Measurements from ENCODE around the gene YIPF5.
A peak's percentile ranks its signal among the peaks of the same experiment; 100 is the strongest.

Gene YIPF5

GRCh38 chr5:144191531-144191930 lies 21.1 kb upstream of the YIPF5 start:
- POLR2A ChIA-PET: interaction anchor here (2.3 kb wide), 1 partner anchor 21 kb away, joined by 8 read pairs; the partner anchor contains the start of genes KCTD16 and YIPF5
- TF ChIP-seq ELF4 (IDR thresholded peaks at IDR 0.05) (no peak), FOXM1 (IDR thresholded peaks at IDR 0.05; ENCODE audit: borderline replicate concordance) (no peak), TARDBP (IDR thresholded peaks at IDR 0.05) (no peak), ARNT (IDR thresholded peaks at IDR 0.05) (no peak), BHLHE40 (IDR thresholded peaks at IDR 0.05; ENCODE audit: borderline replicate concordance) (no peak), SP1 (IDR thresholded peaks at IDR 0.05) (no peak), FOXA1 (IDR thresholded peaks at IDR 0.05) (no peak)
- TF ChIP-seq, protein P1, sequence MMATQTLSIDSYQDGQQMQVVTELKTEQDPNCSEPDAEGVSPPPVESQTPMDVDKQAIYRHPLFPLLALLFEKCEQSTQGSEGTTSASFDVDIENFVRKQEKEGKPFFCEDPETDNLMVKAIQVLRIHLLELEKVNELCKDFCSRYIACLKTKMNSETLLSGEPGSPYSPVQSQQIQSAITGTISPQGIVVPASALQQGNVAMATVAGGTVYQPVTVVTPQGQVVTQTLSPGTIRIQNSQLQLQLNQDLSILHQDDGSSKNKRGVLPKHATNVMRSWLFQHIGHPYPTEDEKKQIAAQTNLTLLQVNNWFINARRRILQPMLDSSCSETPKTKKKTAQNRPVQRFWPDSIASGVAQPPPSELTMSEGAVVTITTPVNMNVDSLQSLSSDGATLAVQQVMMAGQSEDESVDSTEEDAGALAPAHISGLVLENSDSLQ (IDR thresholded peaks at IDR 0.05): no peak
- DNase-seq (ENCODE audit: extremely low spot score): no peak
- CTCF ChIA-PET: interaction anchor here (0.6 to 1.2 kb wide), 7 partner anchors 14 to 1914 kb away, joined by 3 to 5 read pairs (median 3); partner anchors contain the start of gene PLAC8L1

GRCh38 chr5:144189800-144190429 lies 19.5 kb upstream of the YIPF5 start:
- TF ChIP-seq L3MBTL2 (conservative IDR thresholded peaks at IDR 0.05) (no peak), FOXK2 (IDR thresholded peaks at IDR 0.05) (no peak), BHLHE40 (IDR thresholded peaks at IDR 0.05; ENCODE audit: borderline replicate concordance) (no peak)
- TF ChIP-seq, protein P1 (IDR thresholded peaks at IDR 0.05): no peak
- DNase-seq (ENCODE audit: extremely low spot score): peak; percentile 15
- ChIA-PET POLR2A (interaction anchor here (2.3 kb wide), 1 partner anchor 19 kb away, joined by 8 read pairs; the partner anchor contains the start of genes KCTD16 and YIPF5), CTCF (interaction anchor here (1.2 kb wide), 1 partner anchor 14 kb away, joined by 6 read pairs; no protein-coding TSS in a partner anchor)

DNA sequence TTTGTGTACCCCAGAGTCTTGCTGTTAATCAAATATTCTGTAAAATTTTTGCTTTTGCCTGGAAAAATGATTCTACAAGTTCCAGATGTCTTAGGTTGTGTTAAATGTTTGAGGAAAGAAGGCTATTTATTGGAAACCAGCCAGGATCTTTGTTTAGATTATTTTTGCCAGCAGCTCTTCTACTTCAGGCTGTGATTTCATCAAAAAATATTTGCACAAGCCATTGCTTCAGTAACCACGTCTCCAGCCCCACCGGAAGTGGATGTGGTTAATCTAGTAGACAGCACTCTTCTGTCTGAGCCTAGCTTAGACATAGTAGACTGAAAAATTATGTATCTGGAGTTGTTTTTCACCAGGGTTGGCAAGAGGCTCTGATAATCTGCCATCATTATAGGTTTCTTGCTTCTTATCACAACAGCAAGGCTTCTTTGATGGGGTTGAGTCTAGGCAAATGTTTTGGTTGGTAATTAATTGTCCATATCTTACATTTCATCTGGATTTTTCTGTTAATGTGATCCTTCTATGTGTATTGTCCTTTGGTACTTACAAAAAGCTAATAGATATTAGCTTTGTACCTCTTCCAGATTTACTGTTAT lies 17.3 kb upstream of the YIPF5 start:
- TF ChIP-seq L3MBTL2 (conservative IDR thresholded peaks at IDR 0.05): no peak
- no peak for TF ChIP-seq FOXM1 (IDR thresholded peaks at IDR 0.05; ENCODE audit: borderline replicate concordance)
- TF ChIP-seq FOXK2 (IDR thresholded peaks at IDR 0.05): no peak
- TF ChIP-seq ARNT (IDR thresholded peaks at IDR 0.05): no peak
- TF ChIP-seq, protein P1 (IDR thresholded peaks at IDR 0.05): no peak
- no peak for TF ChIP-seq TARDBP (IDR thresholded peaks at IDR 0.05)
- no peak for TF ChIP-seq HDGF (IDR thresholded peaks at IDR 0.05; ENCODE audit: borderline replicate concordance)
- TF ChIP-seq LEF1 (IDR thresholded peaks at IDR 0.05; ENCODE audit: borderline replicate concordance): no peak
- TF ChIP-seq FOXA1 (IDR thresholded peaks at IDR 0.05): no peak
- TF ChIP-seq ZNF384 (IDR thresholded peaks at IDR 0.05): no peak
- TF ChIP-seq CTBP1 (IDR thresholded peaks at IDR 0.05; ENCODE audit: borderline replicate concordance): no peak
- ChIA-PET CTCF (interaction anchor here (0.6 kb wide), 1 partner anchor 45 kb away, joined by 3 read pairs; no protein-coding TSS in a partner anchor), POLR2A (no interaction called here)
- DNase-seq (ENCODE audit: extremely low spot score): no peak

DNA sequence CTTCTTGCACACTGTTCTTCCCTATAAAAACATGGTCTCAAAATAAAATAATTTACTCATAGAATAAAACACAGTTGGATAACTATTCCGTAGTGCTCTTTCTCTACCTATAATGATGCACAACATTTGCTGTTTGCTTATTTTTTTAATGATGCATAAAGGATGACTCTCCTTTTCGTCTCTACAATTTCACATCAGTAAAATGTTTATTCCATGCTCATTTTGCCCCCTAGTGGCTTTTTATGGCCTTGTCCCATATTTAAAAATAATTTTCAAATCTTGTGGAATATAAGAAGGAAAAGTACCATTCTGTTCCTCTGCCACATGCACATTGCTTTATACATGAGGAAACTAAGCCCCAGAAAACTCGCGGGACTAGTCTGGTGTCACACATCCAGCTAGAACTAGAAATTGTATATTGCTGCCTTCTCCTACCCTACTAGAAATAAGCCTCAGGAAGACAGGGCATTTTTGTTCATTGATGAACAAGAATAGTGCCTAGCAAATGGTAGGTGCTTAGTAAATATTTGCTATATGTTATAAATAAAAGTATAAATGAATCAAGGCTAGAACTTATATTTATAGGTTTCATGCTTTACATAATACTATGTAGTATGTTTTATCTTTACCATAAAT lies 12.9 kb upstream of the YIPF5 start:
- DNase-seq (ENCODE audit: extremely low spot score): peak; percentile 10
- TF ChIP-seq TARDBP (IDR thresholded peaks at IDR 0.05) (no peak), L3MBTL2 (conservative IDR thresholded peaks at IDR 0.05) (no peak), ARNT (IDR thresholded peaks at IDR 0.05) (no peak), LEF1 (IDR thresholded peaks at IDR 0.05; ENCODE audit: borderline replicate concordance) (no peak), NFRKB (IDR thresholded peaks at IDR 0.05) (no peak), ZNF384 (IDR thresholded peaks at IDR 0.05) (no peak), HDGF (IDR thresholded peaks at IDR 0.05; ENCODE audit: borderline replicate concordance) (no peak), SUZ12 (IDR thresholded peaks at IDR 0.05) (no peak), ELF4 (IDR thresholded peaks at IDR 0.05) (no peak), BHLHE40 (IDR thresholded peaks at IDR 0.05; ENCODE audit: borderline replicate concordance) (no peak), FOXM1 (IDR thresholded peaks at IDR 0.05; ENCODE audit: borderline replicate concordance) (no peak), SP1 (IDR thresholded peaks at IDR 0.05) (no peak), FOXK2 (IDR thresholded peaks at IDR 0.05) (no peak), CTBP1 (IDR thresholded peaks at IDR 0.05; ENCODE audit: borderline replicate concordance) (no peak), FOXA1 (IDR thresholded peaks at IDR 0.05) (no peak)
- TF ChIP-seq, protein P1 (IDR thresholded peaks at IDR 0.05): no peak
- ChIA-PET CTCF (no interaction called here), POLR2A (no interaction called here)

- TF ChIP-seq CTBP1 (IDR thresholded peaks at IDR 0.05; ENCODE audit: borderline replicate concordance) (no peak), FOXK2 (IDR thresholded peaks at IDR 0.05) (no peak), L3MBTL2 (conservative IDR thresholded peaks at IDR 0.05) (no peak), FOXA1 (IDR thresholded peaks at IDR 0.05) (no peak), SUZ12 (IDR thresholded peaks at IDR 0.05) (no peak), ZNF384 (IDR thresholded peaks at IDR 0.05) (no peak), BHLHE40 (IDR thresholded peaks at IDR 0.05; ENCODE audit: borderline replicate concordance) (no peak), ARNT (IDR thresholded peaks at IDR 0.05) (no peak), LEF1 (IDR thresholded peaks at IDR 0.05; ENCODE audit: borderline replicate concordance) (no peak), SP1 (IDR thresholded peaks at IDR 0.05) (no peak), HDGF (IDR thresholded peaks at IDR 0.05; ENCODE audit: borderline replicate concordance) (no peak), FOXM1 (IDR thresholded peaks at IDR 0.05; ENCODE audit: borderline replicate concordance) (no peak), TARDBP (IDR thresholded peaks at IDR 0.05) (no peak), ELF4 (IDR thresholded peaks at IDR 0.05) (no peak), NFRKB (IDR thresholded peaks at IDR 0.05) (no peak)
- TF ChIP-seq, protein P1 (IDR thresholded peaks at IDR 0.05): no peak
- POLR2A ChIA-PET: no interaction called here
- CTCF ChIA-PET: no interaction called here
- no peak for DNase-seq (ENCODE audit: extremely low spot score)
Observed at GRCh38 chr5:144179226-144179625, 8.8 kb upstream of the YIPF5 start.
